ENCODE results near the gene PACSIN2.
A peak's percentile ranks its signal among the peaks of the same experiment; 100 is the strongest.

The PACSIN2 gene, protein sequence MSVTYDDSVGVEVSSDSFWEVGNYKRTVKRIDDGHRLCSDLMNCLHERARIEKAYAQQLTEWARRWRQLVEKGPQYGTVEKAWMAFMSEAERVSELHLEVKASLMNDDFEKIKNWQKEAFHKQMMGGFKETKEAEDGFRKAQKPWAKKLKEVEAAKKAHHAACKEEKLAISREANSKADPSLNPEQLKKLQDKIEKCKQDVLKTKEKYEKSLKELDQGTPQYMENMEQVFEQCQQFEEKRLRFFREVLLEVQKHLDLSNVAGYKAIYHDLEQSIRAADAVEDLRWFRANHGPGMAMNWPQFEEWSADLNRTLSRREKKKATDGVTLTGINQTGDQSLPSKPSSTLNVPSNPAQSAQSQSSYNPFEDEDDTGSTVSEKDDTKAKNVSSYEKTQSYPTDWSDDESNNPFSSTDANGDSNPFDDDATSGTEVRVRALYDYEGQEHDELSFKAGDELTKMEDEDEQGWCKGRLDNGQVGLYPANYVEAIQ

DNA sequence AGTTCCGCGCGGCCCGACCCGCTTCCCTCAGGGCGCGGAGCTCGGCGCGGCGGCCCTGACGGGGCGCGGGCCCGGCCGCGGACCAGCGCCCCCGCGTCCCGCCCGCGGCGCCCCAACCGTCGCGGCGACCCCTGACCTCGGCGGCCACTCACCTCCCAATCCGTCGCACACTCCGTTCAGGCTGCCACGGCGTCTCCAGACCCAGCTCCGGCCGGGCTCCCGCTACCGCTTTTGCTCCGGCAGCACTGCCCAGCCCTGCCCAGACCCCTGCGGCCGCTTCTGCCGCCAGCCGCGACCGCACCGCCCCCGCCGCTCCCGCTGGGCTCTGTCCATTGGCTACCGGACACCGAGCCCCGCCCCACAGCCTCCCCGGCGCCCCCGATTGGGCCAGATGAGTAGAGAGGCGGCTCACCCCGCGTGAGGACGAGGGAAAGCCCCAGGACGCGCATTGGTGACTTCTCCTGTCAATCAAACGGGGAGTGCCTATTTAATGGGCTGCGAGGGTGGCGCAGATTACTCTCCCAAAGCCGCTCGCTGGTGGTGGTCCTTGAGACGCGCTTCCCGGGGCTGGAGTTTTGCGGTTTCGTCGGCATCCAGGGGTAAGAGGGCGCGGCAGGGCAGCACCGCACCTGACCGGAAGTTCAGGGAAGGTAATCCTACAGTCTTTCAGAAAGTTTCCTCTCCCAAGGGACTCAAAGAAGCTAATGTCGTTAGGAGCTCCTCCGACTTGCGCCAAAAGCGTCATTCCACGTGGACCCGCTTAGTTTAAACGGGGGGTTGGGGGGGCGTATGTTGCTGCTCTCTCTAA is at the start of gene PACSIN2:
Gene PACSIN2, minus strand, starts transcription at position 281 of the 808 bp plus-strand sequence. CDS start 103,069 bp downstream, outside the sequence.
- H3K4me3 ChIP-seq (ENCODE audit: low read depth, low read length): peak within 1 kb of the TSS; percentile 71
- DNase-seq (ENCODE audit: low read depth): peak; percentile 96
- TF ChIP-seq, protein P1, sequence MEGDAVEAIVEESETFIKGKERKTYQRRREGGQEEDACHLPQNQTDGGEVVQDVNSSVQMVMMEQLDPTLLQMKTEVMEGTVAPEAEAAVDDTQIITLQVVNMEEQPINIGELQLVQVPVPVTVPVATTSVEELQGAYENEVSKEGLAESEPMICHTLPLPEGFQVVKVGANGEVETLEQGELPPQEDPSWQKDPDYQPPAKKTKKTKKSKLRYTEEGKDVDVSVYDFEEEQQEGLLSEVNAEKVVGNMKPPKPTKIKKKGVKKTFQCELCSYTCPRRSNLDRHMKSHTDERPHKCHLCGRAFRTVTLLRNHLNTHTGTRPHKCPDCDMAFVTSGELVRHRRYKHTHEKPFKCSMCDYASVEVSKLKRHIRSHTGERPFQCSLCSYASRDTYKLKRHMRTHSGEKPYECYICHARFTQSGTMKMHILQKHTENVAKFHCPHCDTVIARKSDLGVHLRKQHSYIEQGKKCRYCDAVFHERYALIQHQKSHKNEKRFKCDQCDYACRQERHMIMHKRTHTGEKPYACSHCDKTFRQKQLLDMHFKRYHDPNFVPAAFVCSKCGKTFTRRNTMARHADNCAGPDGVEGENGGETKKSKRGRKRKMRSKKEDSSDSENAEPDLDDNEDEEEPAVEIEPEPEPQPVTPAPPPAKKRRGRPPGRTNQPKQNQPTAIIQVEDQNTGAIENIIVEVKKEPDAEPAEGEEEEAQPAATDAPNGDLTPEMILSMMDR (IDR thresholded peaks at IDR 0.05; ENCODE audit: low read depth, low read length, missing control alignments): no peak

DNA sequence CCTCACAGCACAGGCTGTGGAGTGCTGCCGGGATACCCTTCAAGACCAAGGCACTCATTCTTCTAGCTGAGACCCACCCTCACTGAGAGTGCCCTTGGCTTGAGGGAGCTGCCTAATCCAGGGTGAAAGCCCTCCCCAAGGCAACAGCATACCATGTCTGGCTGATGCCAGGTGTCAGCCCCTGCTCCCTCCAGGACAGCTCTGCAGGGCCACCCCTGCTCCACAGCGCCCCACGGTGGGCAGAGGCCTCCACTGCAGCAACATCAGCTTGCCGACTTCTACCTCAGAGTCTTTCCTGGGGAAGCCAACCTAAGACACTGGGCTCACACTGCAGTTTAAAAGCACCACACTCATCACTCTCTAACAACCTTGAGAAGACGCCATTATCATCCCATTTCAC is 45.2 kb upstream of the PACSIN2 start:
- TF ChIP-seq, protein P1 (IDR thresholded peaks at IDR 0.05; ENCODE audit: low read depth, low read length, missing control alignments): peak; percentile 84
- no peak for DNase-seq (ENCODE audit: low read depth)
- H3K4me3 ChIP-seq (ENCODE audit: low read depth, low read length): no peak overlapping the region

DNA sequence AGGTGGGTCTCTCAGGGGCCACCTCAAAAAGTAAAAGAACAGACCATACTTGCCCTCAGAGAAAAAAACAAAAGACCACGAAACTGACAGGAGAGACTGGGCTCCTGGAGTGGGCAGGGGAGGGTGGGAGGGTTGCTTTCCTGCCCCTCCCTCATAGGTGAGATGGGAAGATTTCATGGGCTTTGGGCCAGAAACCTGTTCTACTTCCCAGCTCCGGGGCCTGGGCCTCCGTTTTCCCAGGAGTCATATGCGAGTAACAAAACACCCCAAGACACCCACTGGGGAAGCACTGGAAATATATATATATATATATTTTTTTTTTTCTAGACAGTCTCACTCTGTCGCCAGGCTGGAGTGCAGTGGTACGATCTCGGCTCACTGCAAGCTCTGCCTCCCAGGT is 42.7 kb upstream of the PACSIN2 start:
- TF ChIP-seq, protein P1 (IDR thresholded peaks at IDR 0.05; ENCODE audit: low read depth, low read length, missing control alignments): no peak
- H3K4me3 ChIP-seq (ENCODE audit: low read depth, low read length): no peak overlapping the region
- DNase-seq (ENCODE audit: low read depth): no peak

DNA sequence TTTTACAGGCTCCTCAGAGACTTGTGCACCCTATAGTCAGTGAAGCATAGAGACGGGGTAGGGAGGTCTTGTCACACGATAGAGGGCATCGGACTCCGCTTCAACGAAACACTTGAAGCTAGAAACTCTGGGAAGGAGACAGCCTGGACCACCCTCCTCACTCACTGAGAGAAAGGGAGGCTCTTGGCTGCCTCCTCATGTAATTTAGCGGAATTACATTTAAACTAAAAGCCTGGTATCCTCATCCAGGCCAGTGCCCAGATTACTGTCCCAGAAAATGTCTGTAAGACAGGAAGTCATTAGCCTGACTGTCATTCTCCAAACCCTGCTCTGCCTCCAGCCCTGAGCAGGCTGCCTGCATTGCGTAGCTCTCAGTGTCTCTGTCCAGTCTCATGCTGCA is 38.2 kb upstream of the PACSIN2 start:
- no peak for DNase-seq (ENCODE audit: low read depth)

DNA sequence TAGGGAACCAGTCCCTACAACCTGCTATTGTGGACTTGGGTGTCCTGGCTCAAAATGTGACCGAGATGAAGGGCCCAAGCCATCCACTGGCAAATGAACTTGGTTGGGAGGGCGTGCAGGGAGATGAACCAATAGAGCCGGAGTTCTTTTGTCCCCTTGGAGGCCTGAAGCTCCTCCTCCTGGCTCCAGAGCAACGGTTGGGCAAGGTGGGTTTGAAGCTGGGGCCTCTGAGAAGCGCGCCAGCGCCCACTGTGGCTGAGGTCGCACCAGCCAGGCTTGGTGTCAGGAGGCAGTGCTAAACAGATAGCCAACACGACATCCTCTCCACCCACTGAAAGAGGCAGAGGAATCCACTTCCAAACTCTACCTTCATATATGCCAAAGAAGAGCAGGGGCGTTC is 36.0 kb upstream of the PACSIN2 start:
- TF ChIP-seq, protein P1 (IDR thresholded peaks at IDR 0.05; ENCODE audit: low read depth, low read length, missing control alignments): peak; percentile 4
- DNase-seq (ENCODE audit: low read depth): no peak
- H3K4me3 ChIP-seq (ENCODE audit: low read depth, low read length): no peak overlapping the region

More for the DNA sequence above, 38.2 kb upstream of the PACSIN2 start:
- no peak overlapping the region for H3K4me3 ChIP-seq (ENCODE audit: low read depth, low read length)
- TF ChIP-seq, protein P1 (IDR thresholded peaks at IDR 0.05; ENCODE audit: low read depth, low read length, missing control alignments): peak; percentile 42

DNA sequence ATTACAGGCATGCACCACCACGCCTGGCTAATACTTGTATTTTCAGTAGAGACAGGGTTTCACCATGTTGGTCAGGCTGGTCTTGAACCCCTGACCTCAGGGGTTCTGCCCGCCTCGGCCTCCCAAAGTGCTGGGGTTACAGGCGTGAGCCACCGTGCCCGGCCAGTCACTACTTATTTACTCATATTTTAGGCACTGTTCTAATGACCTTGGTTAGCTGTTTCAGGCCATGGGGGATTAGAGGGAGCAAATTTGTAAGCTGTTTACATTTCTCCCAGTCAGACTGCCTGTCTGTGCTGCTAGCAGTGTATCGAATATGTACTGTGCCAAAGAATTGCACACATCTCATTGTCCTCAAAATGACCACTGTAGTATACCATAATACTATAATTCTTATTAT is 32.7 kb upstream of the PACSIN2 start:
- DNase-seq (ENCODE audit: low read depth): no peak
- TF ChIP-seq, protein P1 (IDR thresholded peaks at IDR 0.05; ENCODE audit: low read depth, low read length, missing control alignments): no peak
- no peak overlapping the region for H3K4me3 ChIP-seq (ENCODE audit: low read depth, low read length)

Data from GM12864 (cell line).